Fibroblast of skin of right biceps (primary cell): Measurements from ENCODE around the gene SHISA7.

Experiments used
- DNase-seq: peaks from one replicate; pipeline ENCODE4 v3.0.0-alpha.2; 2013

The SHISA7 gene

GRCh38 chr19:55443045-55443823 lies at the start of gene SHISA7:
SHISA7 (minus strand) TSS chr19:55443300; CDS start chr19:55442863, 437 bp downstream.
- DNase-seq, result no peak

DNA sequence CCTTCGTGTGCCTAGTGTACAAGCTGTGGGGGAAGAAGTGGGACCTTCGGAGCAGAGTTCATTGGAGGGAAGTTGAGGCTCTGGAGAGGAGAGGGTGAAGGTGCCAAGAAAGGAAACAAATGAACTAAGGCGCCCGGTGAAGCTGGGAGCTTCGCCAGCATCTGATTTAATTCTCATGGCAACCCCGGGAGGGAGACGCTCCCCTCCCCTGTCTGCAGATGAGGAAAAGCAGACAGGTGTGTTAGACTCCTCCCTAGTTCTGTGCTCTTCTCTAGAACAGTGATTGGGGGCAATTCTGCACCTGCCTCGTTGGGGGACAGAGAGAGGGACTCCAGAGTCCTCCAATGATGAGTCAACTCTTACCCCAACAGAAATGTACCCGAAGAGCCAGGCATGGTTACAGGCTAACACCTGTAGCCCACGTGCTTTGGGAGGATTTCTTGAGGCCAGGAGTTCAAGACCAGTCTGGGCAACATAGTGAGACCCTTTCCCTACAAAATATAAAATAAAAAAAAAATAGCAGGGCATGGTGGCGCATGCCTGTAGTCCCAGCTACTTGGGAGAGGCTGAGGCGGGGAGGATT lies 49.4 kb upstream of the SHISA7 start:
- no peak for DNase-seq

DNA sequence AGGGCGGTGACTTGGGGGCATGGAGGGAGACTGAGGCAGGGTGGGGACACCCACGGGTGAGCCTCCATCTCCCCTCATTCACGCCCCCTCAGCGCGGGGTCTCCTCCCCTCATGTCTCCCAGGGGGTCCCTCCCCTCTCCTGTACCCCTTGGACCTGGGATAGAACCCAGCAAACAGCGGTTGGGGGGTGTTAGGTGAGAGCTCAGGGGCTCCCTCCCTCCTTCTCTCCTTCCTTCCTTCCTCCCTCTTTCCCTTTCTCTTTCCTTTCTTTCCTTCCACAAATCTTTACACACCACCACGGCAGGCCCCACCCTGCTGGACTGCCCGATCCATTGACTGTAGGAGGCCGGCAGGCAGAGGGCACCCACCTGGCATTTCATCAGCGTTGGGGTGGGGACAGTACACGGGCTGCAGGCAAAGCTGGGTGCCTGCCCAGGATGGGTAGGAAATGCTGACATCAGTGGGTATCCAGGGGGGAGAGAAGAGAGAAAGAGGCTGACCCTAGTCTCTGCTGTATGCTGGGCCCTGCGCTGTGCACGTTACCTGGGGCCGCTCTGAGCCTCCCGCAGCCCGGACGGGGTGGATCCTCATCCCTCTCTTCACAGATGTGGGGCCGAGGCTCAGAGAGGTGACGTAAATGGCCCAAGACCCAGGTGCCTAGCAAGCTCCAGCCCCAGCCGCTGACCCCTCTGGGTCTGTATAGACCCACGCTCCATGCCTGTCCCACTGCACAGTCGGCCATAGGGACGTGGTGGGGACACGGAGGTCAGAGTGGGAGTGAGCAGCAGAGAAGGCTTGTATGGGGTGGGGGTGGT lies 48.7 kb upstream of the SHISA7 start:
- DNase-seq, result no peak

DNA sequence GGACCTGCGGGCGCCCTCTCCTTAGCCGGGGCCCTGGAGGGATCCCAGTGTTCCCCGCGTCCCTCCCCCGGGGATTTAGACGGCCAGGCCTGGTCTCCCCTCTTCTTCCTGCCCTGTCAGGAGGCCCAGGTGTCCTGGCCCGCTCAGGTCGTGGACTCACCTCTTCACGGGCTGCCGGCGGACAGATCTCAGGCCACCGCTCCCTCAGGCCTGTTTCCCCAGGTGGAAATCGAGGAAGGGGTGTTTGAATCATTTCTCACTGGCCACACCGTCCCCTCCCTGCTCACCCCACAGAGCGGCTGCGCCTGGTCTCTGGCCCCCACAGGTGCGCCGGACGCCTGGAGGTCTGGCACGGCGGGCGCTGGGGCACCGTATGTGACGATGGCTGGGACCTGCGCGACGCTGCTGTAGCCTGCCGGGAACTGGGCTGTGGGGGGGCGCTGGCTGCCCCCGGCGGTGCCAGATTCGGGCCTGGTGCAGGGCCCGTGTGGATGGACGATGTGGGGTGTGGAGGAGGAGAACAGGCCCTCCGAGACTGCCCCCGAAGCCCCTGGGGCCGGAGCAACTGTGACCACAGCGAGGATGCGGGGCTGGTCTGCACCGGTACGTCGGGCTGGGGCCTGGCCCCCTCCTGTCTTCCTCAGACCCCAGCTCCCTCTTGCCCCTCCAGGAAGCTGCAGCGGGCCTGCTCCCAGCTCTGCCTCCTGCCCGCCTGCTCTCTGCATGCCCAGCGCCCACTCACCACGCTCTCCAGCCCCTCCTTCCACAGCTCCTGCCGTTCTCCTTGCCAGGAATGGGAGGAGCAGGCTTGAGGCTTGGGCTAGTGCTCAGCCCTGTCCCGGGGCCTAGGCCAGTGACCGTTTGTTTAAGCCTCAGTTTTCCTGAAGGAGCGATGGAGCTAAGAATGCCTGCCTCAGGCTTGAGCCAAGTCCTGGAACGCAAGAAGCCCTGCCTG lies 47.7 kb upstream of the SHISA7 start:
- DNase-seq, result no peak

- peak; percentile 25 for DNase-seq
Observed at GRCh38 chr19:55489711-55490477, 46.8 kb upstream of the SHISA7 start.

- peak; percentile 20 for DNase-seq
Observed at GRCh38 chr19:55488986-55489710, 46.0 kb upstream of the SHISA7 start.

DNA sequence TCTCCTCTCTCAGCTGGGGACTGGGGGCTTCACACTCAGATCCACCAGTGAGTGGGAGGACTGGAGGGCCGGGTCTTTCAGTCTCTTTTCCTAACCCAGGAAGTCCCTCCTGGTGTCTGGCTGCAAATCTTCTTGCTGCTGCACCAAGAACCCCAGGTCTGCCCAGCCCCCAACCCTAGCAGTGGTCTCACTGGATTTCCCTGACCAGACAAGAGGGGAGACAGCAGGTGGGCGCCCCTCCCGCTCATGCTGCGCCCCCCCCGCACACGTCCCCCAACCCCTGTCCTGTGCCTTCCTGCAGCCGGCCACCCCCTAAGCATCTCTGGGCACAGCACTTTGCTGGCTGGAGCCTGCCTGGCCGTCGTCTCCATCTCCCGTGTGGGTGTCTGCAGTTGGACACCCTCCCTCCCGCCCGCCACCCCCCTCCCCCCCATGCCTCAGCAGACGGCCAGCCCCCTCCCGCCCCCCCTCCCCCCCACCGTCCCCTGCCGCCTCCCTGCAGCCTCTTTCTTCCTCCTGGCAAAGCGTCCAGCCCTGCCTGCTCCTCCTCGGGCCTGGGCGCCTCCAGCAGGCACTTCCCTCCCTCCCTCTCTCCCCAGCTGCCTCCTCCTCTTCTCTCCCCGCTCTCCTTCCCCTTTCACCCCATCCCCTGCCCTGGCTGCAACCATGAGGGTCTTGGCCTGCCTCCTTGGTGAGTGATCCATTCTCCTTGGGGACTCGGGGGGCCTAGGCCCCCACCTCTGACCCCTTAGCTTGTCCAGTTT lies 45.0 kb upstream of the SHISA7 start, which contains the start of gene SSC5D:
Gene SSC5D, plus strand, starts transcription at position 513 of the 764 bp plus-strand sequence. Its CDS starts 154 bp downstream, at position 667.
- DNase-seq, result peak; percentile 51

GRCh38 chr19:55486971-55487923 lies 44.1 kb upstream of the SHISA7 start:
- peak; percentile 97 for DNase-seq

DNA sequence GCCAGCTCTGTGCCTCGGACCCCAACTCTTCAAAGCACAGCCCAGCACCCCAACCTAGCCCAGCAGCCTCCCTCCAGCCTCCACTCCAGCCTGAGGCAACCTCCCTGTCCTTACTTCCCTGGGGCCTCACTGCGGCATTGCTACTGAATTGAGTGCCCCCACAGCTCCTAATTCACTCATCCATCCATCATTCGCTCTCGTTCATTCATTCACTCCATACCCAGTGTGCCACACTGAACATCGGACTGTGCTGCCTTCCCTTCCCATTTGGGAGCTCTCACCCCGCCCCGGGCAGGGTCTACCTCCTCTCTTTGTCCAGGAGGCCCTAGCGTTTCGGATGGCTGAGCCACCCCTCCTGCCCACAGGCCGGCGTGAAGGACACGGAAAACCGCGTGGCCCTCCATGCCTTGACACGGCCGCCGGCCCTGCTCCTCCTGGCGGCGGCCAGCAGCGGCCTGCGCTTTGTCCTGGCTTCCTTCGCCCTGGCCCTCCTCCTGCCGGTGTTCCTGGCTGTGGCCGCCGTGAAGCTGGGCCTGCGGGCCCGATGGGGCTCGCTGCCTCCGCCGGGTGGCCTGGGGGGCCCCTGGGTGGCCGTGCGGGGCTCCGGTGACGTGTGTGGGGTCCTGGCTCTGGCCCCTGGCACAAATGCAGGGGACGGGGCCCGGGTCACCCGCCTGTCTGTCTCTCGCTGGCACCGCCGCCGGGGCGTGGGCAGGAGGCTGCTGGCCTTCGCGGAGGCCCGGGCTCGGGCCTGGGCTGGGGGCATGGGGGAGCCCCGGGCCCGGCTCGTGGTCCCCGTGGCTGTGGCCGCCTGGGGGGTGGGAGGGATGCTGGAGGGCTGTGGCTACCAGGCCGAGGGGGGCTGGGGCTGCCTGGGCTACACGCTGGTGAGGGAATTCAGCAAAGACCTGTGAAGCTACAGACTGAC lies 43.2 kb upstream of the SHISA7 start:
- DNase-seq, result no peak

DNA sequence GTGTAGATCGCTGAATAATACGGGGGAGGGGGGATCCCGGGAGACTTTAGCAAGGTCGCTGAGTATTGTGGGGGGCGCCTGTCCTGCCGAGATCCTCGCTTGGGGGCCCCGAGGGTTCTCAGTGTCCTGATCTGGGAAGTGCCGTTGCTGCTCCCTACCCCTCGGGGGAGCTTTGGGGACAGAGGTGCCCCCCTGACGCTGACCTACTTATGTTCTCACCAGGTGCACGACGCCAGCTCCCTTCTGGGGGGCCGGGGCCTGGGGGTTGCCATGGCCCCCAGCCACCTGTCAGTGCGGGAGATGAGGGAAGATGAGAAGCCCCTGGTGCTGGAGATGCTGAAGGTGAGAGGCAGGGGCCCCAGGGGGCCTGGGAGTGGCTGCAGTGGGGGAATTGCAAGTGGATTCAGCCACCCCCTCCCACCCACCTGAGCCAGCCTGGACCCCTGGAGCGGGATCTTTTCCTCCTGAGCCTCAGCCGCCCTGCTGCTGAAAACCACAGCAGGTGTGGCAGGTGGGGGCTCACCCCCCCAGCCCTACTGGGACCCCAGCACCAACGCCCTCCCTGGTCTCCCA lies 42.4 kb upstream of the SHISA7 start:
- no peak for DNase-seq

GRCh38 chr19:55484593-55485438 lies 41.7 kb upstream of the SHISA7 start, which contains the start of gene NAT14:
NAT14 (plus strand) TSS chr19:55485188; CDS start chr19:55485709, 521 bp downstream.
- peak; percentile 69 for DNase-seq

- DNase-seq, result no peak
Observed at GRCh38 chr19:55483706-55484592, 40.8 kb upstream of the SHISA7 start.

- no peak for DNase-seq
Observed at GRCh38 chr19:55482967-55483705, 40.0 kb upstream of the SHISA7 start.
